NCI-H345 treated with DMSO at 0.1 percent for 48 hours (cell line): Measurements from ENCODE around the gene PPARD.
"Not testable (repeated sequence)": the region's sequence is repeated elsewhere in the genome, so short reads cannot be mapped to it uniquely, and the experiment has no call there.

ENCODE experiments used
- DNase-seq: peaks from one replicate; lab custom pipeline; 2025; ENCODE audit not compliant: unreplicated experiment; lab: John Stamatoyannopoulos, UW

Gene PPARD

DNA sequence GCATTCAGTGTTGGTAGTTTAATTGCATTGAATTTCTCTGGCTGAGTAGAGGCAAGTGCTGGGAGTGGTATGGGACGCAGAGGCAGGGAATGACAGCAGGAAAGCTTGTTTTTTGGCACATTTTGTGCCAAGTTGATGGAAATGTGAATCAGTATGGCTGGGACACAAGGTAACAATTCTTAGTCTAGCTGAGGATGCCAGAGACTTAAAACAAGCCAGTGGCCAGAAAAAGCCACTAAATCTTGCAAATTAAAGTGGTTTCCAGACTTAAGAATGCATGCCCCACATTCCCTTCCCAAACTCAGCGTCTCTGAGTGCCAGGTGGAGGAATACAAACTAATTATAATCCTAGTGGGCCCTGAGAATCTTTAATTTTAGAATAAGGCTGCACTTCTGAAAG lies 35.9 kb downstream of the PPARD start:
- DNase-seq, result no peak

DNA sequence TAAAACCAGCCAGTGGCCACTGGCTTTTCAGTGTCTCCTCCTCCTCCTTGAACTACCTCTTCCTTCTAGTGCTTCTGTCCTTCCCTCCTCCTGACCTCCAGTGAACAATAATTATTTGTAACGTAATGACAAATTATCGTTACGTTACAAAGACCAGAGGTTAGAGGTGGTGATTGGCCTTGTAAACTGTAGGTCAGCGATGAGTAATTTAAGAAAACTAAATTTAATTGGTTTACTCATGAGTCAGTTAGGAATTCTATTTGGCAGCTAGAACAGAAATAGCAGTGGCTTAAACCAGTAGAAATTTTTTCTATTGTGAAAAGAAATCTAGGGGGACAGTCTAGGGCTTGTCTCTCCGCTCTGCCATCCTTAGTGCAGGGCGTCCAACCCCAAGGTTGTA lies 38.8 kb downstream of the PPARD start:
- DNase-seq, result no peak

DNA sequence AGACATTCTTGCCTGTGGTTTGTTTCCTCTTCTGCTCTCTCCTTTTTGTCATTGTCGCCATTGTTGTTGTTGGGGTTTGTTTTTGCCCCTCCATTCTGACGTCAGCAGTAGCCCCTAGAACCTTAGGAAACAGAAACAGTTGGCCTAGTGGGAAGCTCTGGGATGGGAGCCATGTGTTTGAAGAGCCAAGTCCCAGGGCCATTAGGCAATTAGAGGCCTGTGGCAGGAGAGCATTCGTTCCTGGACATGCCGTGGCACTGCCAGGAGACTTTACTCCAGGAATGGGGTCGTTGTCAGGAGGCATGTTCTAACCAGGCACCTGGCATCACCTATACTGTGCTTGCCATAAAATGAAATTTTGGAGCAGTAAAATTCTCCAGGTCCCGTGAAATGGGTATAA lies 39.7 kb downstream of the PPARD start:
- no peak for DNase-seq

DNA sequence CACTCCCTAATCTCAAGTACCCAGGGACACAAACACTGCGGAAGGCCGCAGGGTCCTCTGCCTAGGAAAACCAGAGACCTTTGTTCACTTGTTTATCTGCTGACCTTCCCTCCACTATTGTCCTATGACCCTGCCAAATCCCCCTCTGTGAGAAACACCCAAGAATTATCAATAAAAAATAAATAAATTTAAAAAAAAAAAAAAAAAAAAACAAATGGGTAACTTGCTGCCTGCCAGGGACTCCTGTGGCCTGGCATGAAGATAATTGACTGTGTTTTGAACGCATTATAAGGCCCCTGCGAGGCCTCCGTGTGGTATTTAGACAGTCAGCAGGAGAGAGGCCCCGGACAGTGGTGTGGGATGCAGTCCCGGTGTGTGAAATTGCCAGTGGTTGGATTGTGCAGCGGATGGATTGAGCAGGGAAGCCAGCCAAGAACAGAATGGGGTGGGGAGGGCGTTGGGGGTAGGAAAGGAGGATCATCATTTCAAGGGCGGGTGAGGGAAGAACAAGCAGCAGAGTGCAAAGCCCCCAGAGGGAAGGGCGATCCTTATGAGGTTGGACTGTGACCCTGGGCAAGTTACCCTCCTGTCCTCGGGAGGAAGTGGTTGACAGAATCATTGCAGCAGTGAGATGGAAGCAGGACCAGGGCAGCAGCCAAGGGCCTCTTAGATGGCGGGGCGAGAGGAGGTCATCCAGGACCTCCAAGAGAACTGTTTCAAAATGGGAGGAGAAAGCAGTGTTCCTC lies 43.3 kb downstream of the PPARD start:
- no peak for DNase-seq

DNA sequence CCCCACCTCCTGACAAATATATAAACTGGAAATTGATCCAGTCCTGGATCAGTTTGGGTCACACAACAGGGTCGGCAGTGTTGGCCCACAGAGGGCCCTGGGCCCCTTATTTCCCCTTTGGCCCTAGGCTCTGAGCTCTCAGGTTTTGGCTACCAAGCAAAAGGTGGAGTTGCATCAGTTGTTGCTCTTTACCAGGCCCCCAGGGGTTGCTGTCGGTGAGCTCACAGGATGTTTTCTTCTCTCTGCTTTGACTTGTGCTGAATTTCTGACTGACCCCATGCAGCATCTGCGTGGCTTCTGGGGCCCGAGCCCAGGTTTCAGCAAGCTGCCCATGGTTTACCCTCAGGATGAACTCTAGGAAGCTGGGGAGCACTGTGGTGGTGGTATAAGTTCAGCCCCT lies 44.6 kb downstream of the PPARD start:
- DNase-seq, result no peak

DNA sequence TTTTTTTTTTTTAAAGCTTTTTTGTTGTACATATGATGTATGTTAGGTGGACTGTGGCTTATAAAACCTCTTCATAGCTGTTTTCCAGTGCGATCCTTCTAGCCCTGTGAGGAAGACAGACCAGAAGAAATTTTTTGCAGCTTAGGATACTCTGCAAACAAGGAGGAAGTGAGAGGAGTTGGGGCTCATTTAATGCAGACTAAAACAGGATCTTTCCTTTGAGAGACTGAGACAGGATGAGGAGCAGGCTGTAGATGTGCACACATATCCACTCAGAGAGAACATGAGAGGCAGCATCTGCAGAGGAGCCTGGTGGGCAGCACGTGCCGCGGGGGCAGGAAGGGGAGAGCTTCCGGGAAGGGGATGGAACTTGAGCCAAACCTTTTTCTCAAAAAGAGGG lies 45.7 kb downstream of the PPARD start:
- no peak for DNase-seq

DNA sequence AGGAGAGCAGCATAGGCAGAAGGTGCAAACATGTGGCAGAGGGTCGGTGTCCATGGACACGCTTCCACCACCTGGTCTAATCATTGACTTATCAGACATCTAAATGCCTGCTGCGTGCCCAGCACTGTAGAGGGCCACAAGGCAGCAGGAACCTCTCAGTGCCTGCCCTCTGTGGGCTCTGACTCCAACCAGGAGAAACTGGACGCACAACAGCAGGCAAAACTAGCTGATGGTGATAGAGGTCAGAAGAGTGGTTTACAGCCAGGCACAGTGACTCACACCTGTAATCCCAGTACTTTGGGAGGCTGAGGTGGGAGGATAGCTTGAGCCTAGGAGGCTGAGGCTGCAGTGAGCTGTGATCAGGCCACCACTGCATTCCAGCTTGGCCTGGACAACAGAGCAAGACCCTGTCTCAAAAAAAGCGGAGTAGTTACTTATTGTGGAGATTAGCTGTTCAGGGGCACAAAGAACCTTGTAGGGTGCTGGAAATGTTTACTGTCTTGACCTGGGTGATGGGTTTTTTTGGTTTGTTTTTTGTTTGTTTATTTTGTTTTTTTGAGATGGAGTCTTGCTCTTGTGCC lies 46.5 kb downstream of the PPARD start:
- no peak for DNase-seq

DNA sequence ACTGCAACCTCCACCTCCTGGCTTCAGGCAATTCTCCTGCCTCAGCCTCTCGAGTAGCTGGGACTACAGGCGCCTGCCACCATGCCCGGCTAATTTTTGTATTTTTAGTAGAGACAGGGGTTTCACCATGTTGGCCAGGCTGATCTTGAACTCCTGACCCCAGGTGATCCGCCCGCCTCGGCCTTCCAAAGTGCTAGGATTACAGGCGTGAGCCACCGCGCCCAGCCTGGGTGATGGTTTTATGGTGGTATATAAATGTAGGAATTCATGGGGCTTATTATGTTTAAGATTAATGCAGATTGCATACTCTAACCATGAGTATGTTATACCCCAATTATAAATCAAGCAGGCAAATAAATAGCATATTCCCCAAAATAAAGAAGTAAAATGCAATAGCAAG lies 47.0 kb downstream of the PPARD start:
- not testable (repeated sequence) for DNase-seq

DNA sequence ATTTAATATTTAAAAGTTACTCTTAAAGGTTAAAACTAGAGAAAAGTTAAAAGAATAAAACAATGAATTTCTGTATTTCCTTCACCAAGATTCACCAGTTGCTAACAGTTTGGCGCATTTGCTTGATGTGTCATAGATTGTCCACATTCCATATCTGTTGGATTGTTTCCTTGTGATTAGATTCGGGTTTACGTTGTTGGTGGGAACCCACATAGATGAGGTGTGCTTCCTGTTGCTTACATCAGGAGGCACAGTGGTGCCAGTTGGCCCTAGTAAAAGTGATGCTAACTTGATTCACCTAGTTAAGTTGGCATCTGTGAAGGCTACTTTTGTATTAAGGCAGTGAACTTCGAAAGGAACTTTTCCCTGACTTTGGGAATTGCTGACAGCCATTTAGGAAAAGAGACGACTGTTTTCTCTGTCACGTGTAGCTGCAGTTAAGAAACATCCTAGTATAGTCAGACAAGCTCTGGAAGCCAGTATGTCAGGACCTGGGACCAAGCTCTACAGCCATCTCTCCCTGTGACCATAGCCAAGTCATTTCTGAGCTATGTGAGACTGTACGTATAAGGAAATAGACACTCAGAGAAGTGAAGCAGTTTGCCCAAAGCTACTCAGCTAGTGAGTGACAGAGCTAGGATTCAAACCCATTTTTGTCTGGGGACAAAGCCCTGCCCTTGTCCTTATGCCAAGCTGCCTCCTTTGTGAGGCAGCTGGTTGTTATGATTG lies 49.0 kb downstream of the PPARD start:
- DNase-seq, result no peak

DNA sequence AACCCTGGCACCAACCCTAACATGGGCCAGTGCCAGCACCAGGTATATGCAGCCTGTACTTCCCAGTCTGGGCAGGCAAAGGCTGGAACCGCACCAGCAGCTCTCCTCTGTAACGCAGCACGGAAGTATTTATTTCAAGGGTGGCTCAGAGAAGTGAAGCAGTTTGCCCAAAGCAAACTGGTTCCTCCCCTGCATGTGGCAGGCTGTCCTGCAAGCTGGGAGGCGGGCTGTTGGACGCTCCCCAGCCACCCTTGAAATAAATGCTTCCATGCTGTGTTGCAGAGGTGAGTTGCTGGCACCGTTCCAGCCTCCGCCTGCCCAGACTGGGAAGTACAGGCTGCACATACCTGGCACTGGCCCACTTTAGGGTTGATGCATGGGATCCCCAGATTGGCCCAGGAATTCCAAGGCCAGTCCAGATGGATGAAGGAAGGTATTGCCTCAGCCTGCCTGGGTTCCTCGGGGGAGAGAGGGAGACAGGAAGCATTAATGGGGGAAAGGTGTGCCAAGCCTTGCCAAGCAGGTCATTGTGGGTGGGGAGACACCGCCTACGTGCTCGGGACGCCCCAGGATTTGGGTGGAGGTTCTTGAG lies 49.8 kb downstream of the PPARD start:
- peak; percentile 65 for DNase-seq

DNA sequence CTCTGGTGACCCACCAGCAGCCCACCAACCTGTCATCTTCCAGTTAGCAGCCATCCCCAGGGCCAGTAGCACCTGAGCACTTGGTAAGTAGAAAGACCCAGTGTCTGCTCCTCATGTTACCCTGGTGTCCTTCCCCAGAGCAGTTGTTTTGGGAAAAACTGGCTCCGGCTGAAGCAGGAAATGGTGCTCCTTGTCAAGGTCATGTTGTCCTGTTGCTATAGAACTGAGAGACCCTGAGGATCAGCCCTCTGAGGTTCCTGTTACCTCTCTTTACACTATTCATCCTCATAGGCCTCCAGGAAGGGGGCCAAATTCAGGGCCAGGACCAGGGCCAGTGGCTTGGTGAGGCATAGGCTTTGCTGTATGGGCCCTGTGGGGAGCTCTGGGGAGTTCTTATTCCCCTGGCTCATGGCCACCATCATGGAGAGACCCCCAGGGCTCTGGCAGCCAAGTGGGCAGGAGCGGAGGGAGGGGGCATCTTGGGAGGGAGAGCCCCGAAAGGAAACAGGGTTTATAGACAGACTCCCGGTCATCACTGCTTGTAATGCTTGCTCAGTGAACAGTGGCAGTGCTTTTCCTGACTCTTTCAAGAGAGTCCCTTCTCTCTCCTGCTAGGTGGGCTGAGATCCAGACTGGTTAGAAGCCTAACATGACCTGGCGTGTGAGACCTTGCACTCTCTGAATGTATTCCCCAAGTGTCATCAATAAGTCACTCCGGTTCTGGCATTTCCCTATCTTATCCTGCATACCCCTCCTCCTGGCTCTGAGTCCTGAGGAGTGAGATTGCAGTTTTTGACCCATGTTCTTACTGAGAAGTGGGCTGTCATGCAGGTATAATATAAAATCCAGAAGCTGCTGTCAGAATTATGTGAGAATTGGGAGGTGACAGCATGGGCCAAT lies 50.7 kb downstream of the PPARD start:
- DNase-seq, result no peak

DNA sequence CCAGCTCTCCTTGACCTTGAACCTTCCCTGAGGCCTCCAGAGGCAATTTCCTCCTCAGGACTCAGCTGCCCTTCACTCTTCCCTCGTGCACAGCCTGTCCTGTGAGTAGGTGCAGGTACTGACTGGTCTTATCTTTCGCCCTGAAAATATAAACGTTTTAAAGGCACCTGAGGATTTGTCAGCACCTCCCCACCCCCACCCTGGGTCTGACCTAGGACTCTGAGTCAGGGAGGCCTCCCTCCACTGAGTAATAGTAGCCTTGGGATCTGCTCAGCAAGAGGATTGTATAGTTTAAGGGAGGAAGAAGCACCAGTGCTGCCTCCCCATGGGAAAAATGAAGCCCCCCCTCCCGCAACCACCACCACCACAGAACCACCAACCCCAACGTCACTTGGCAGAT lies 54.6 kb downstream of the PPARD start:
- DNase-seq, result no peak

DNA sequence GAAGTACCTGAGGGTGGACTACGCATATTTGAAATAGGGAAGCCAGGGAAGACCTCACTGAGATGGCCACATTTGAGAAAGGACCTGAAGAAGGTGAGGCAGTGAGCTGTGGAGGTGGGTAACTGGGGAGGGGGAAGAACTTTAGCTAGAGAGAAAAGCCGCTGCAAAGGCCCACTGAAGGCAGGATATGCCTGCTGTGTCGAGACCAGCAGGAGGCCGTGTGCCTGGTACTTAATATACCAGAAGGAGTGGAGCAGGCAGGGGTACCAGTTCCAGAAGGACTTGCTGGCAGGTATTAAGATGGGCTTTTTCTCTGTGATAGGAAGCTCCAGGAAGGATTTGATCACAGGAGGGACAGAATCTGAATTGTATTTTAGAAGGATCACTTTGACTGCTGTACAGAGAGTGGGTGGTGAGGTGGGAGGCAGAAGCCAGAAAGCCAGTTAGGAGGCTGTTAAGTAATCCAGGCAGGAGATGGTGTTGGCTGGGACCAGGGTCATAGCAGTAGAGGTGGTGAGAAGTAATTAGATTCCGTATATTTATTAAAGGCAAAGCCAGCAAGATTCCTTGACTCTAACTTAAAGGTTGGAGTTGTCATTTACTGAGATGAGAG lies 55.6 kb downstream of the PPARD start:
- DNase-seq, result no peak

DNA sequence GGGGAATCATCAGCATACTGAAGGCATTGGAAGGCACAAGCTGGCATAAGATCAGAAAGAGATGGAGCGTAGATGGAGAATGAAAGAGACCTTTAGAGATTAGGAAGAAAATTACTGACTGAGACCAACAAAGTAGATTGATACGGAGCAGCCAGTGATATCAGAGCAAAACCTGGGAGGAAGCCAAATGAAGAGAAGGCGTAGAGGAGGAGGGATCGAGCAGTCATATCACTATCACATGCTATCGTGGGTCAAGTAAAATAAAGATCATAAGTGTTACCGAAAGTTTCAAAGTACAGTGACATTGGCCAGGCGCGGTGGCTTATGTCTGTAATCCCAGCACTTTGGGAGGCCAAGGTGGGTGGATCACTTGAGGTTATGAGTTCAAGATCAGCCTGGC lies 56.2 kb downstream of the PPARD start:
- no peak for DNase-seq

DNA sequence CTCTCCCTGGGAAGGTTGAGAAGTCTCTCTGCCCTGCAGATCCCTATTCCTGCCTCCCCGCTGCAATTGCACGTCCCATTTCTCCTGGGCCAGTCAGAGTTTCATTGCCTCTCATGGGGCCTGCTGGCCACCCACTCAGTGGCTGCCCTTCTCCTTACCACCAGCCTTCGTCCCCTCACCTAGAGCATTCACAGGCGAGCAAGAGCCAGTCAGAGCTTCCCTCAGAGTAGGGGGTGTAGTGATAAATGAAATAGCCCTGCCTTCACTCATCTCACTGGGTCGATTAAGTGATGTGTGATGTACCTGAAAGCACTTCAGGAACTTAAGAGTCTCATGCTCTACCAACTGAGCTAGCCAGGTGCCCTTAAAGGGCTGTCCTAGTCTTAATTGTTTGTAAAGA lies 57.8 kb downstream of the PPARD start:
- DNase-seq, result no peak

DNA sequence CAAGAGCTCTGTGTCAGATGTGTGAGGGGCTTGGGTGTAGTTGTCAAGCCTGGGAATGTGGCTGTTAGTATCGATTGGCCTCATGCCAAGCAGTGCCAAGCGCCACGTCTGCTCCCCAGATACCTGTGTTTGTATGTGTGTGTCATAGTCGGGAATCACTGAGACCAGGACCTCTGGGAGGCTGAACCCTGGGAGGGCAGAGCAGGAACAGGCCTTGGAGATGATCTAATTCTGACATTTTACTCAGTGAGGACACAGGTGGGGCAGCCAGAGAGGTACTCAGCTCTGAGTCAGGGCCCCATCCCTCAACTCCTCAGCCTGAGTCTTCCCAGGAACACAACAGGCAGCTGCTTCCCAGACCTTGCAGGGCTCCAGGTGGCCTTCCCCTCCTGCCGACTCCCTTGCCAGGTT lies 58.5 kb downstream of the PPARD start:
- no peak for DNase-seq

DNA sequence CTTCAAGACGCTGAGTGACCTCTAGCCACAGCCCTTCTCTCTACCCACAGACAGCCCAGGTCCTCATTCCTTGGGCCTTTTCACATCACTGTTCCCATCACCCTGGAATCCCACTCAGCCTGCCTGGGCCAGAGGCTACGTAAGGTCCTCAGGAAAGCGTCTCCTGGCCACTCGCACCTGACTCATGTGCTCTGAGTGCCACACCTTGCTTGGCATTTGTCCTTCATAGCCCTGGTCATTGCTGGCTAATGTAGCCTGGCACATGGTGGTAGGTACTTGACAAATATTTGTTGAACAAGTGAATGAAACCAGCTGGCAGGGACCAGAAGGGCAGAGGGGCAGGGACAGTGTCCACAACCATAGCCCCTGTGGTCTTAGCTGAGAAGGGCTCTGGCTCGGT lies 59.2 kb downstream of the PPARD start:
- DNase-seq, result no peak

DNA sequence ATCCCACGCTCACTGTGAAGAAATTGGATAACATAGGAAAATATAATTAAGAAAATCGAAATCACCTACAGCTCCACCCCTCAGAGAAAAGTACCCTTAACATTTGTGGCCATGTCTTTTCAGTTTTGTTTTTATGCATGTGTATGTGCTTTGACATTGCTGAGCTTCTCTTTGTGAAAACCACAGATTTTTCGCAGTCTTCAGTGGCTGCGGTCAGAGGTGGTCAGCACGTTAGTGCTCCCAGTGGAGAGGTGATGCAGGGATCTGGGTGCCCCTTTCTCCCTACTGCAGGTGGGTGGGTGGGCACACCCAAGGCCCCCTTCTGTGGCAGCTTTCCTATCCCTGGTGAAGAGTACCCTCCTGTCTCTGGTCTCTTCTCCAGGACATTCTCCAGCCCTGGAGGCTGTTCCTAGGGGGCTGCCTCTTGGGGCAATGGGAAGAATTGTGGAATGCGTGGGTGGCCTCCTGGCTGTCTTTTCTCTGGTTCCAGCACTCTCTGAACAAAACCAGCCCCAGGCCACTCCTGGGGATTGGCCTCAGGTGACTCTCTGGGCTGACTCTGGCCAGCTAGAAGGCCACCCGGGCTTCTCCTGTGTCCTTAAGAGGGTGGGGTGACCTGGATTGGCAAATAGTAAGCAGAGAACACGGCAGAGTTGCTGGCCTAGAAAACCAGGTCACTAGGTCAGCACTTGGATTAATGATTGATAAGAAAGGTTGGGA lies 59.9 kb downstream of the PPARD start:
- no peak for DNase-seq

DNA sequence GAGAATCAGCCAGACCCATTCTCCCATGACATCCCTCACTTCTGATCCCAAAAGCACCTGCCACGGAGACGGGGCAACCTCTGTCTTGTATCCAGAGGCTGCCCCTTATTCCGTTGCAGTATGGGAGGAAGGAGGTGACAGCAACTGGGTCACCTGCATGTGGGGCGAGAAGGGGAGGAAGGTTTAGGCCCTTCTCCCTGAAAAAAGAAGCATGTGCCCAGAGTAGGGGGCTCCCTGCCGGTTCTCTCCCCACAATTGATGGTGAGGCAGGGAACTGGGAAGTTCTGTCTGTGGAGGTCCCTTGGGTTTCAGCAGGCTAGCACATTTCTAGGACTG lies 60.5 kb downstream of the PPARD start:
- no peak for DNase-seq
